ENCODE results near the gene KCNMA1.

Gene KCNMA1

DNA sequence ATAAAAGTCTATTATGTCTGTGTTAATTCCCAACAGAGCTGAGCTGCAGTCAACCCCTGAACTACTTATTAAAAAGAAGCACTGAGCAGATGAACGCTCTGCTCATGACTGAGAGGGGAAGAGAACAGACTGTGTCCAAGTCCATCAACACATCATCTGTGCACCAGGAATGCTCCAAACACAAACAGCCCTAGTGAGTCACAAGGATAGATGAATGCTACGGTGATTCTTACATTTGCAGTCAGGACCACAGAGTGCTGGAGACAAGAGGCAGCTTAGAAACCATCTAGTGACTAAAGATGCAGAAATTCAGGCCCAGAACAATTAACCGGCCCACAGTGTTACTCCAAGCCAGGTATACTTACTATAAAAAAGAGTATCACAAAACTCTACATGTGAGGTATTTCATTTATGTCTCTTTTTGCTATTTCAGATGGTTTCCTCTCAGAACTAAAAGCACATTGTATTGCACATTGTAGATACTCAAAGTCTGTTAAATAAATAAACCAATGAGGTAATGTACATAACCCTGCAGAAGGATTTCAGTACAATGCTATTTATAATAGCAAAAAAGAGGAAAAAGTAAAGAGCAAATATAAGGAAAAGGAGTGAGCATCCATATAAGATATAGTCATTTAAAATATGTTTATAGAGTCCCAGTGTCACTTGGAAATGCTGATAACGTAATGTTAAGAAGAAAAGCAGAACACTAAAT lies 159.2 kb downstream of the KCNMA1 start:
- Histone ChIP-seq H3K23ac (ENCODE audit: low read length in 2 of 2) (no peak overlapping the region), H2BK12ac (ENCODE audit: low read length in 2 of 2) (no peak overlapping the region), H2AK5ac (ENCODE audit: low read length, severe bottlenecking) (no peak overlapping the region), H3K4ac (ENCODE audit: low read depth in 1 of 2, low read length in 2 of 2) (no peak overlapping the region), H3K27me3 (ENCODE audit: control insufficient read depth in 1 of 2, insufficient read depth in 1 of 2, low read length in 2 of 2) (no peaks in the 10 kb centered on the region), H3K9me3 (ENCODE audit: control insufficient read depth, low read length) (no peaks in the 10 kb centered on the region), H3K36me3 (ENCODE audit: control insufficient read depth in 1 of 2, insufficient read depth in 2 of 2, low read depth in 1 of 2, low read length in 2 of 2) (peaks cover 0 to 3% of the 10 kb centered on the region in 2 experiments), H4K8ac (ENCODE audit: low read length) (no peak overlapping the region), H4K91ac (ENCODE audit: low read length) (no peak overlapping the region), H3K4me1 (ENCODE audit: control insufficient read depth, insufficient read depth, low read depth, low read length) (no peaks in the 10 kb centered on the region), H3K18ac (ENCODE audit: low read depth in 1 of 2, low read length in 2 of 2) (no peak overlapping the region), H3K27ac (ENCODE audit: low read length, poor library complexity, severe bottlenecking) (peak overlapping the region; percentile 27), H2BK15ac (ENCODE audit: low read depth, poor library complexity, severe bottlenecking) (no peak overlapping the region), H3K4me2 (ENCODE audit: low read length, poor library complexity, severe bottlenecking) (no peak overlapping the region), H3K4me3 (ENCODE audit: insufficient read depth in 1 of 2, low read depth in 1 of 2, low read length in 2 of 2) (no peak overlapping the region), H3K9ac (ENCODE audit: low read length) (no peak overlapping the region), H2BK120ac (ENCODE audit: low read depth, low read length) (no peak overlapping the region), H2BK5ac (ENCODE audit: low read depth, low read length, poor library complexity, severe bottlenecking) (no peak overlapping the region), H2AFZ (ENCODE audit: low read depth, low read length) (no peak overlapping the region), H3K79me1 (replicated peaks; ENCODE audit: low read length, poor library complexity, severe bottlenecking) (peaks cover 14% of the 10 kb centered on the region), H3K14ac (ENCODE audit: low read length in 2 of 2) (no peak overlapping the region)
- DNase-seq: peak; percentile 87
- 31% methylated on average over 3 of the region's 4 CpGs for WGBS

DNA sequence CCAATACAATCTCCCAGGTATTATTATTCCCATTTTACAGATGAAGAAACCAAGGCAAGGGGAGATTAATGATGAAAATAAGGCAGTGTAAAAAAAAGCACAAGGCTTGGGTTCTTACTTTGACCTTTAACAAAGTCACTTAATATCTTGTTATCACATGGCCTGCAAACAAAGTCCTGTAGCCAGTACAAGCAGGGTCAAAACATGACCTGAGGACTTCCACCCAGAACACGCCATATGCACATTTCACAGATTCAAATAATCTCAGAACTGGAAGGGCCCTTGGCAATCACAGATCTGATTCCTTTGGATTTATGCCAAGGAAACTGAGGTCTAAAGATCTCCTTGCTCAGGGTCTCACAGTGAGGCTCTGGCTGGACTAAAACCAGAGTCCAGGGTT lies 162.1 kb downstream of the KCNMA1 start:
- Histone ChIP-seq H3K18ac (ENCODE audit: low read depth in 1 of 2, low read length in 2 of 2) (no peak overlapping the region), H2BK5ac (ENCODE audit: low read depth, low read length, poor library complexity, severe bottlenecking) (no peak overlapping the region), H3K27me3 (ENCODE audit: control insufficient read depth in 1 of 2, insufficient read depth in 1 of 2, low read length in 2 of 2) (no peaks in the 10 kb centered on the region), H4K91ac (ENCODE audit: low read length) (no peak overlapping the region), H3K14ac (ENCODE audit: low read length in 2 of 2) (no peak overlapping the region), H2AK5ac (ENCODE audit: low read length, severe bottlenecking) (no peak overlapping the region), H4K8ac (ENCODE audit: low read length) (no peak overlapping the region), H3K4me3 (ENCODE audit: insufficient read depth in 1 of 2, low read depth in 1 of 2, low read length in 2 of 2) (no peak overlapping the region), H2BK15ac (ENCODE audit: low read depth, poor library complexity, severe bottlenecking) (no peak overlapping the region), H3K27ac (ENCODE audit: low read length, poor library complexity, severe bottlenecking) (no peak overlapping the region), H3K36me3 (ENCODE audit: control insufficient read depth in 1 of 2, insufficient read depth in 2 of 2, low read depth in 1 of 2, low read length in 2 of 2) (peaks cover 0 to 3% of the 10 kb centered on the region in 2 experiments), H3K4me1 (ENCODE audit: control insufficient read depth, insufficient read depth, low read depth, low read length) (no peaks in the 10 kb centered on the region), H3K79me1 (replicated peaks; ENCODE audit: low read length, poor library complexity, severe bottlenecking) (peaks cover 12% of the 10 kb centered on the region), H2BK120ac (ENCODE audit: low read depth, low read length) (no peak overlapping the region), H2AFZ (ENCODE audit: low read depth, low read length) (no peak overlapping the region), H3K9me3 (ENCODE audit: control insufficient read depth, low read length) (no peaks in the 10 kb centered on the region), H3K4ac (ENCODE audit: low read depth in 1 of 2, low read length in 2 of 2) (no peak overlapping the region), H2BK12ac (ENCODE audit: low read length in 2 of 2) (no peak overlapping the region), H3K9ac (ENCODE audit: low read length) (no peak overlapping the region), H3K4me2 (ENCODE audit: low read length, poor library complexity, severe bottlenecking) (no peak overlapping the region), H3K23ac (ENCODE audit: low read length in 2 of 2) (no peak overlapping the region)
- no peak for DNase-seq
- 97% methylated on average over 1 of the region's 1 CpG for WGBS

DNA sequence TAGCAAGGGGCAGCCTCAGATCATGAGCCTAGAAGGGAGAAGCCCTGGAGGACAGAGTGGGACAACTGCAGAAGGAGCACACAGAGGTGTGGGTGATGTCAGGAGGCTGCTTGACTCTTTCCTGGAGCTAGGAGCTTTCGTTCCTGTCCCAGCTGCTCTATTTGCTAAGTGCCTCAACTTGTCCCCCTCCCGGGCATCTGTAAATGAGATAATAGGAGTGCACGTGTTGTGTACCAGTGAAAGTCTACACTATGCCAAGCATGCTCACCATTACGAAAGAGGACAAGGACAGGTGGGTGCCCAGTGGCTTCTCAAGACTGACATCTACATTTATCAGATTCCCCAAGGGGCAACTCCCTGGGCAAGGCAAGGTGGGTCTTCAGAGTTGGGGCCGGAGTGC lies 162.7 kb downstream of the KCNMA1 start:
- no peak overlapping the region for H4K8ac ChIP-seq (ENCODE audit: low read length)
- H3K4ac ChIP-seq (ENCODE audit: low read depth in 1 of 2, low read length in 2 of 2): no peak overlapping the region
- no peaks in the 10 kb centered on the region for H3K27me3 ChIP-seq (ENCODE audit: control insufficient read depth in 1 of 2, insufficient read depth in 1 of 2, low read length in 2 of 2)
- H2BK12ac ChIP-seq (ENCODE audit: low read length in 2 of 2): no peak overlapping the region
- no peaks in the 10 kb centered on the region for H3K4me1 ChIP-seq (ENCODE audit: control insufficient read depth, insufficient read depth, low read depth, low read length)
- DNase-seq: no peak
- H3K4me3 ChIP-seq (ENCODE audit: insufficient read depth in 1 of 2, low read depth in 1 of 2, low read length in 2 of 2): no peak overlapping the region
- H3K23ac ChIP-seq (ENCODE audit: low read length in 2 of 2): no peak overlapping the region
- no peak overlapping the region for H3K14ac ChIP-seq (ENCODE audit: low read length in 2 of 2)
- H3K9me3 ChIP-seq (ENCODE audit: control insufficient read depth, low read length): no peaks in the 10 kb centered on the region
- H2AFZ ChIP-seq (ENCODE audit: low read depth, low read length): no peak overlapping the region
- 99% methylated on average over 4 of the region's 5 CpGs for WGBS
- peaks cover 0 to 3% of the 10 kb centered on the region in 2 experiments for H3K36me3 ChIP-seq (ENCODE audit: control insufficient read depth in 1 of 2, insufficient read depth in 2 of 2, low read depth in 1 of 2, low read length in 2 of 2)
- H3K18ac ChIP-seq (ENCODE audit: low read depth in 1 of 2, low read length in 2 of 2): no peak overlapping the region
- no peak overlapping the region for H3K9ac ChIP-seq (ENCODE audit: low read length)
- H3K79me1 ChIP-seq (replicated peaks; ENCODE audit: low read length, poor library complexity, severe bottlenecking): peaks cover 10% of the 10 kb centered on the region
- no peak overlapping the region for H2BK5ac ChIP-seq (ENCODE audit: low read depth, low read length, poor library complexity, severe bottlenecking)
- no peak overlapping the region for H4K91ac ChIP-seq (ENCODE audit: low read length)
- H3K4me2 ChIP-seq (ENCODE audit: low read length, poor library complexity, severe bottlenecking): no peak overlapping the region
- H2BK15ac ChIP-seq (ENCODE audit: low read depth, poor library complexity, severe bottlenecking): no peak overlapping the region
- H3K27ac ChIP-seq (ENCODE audit: low read length, poor library complexity, severe bottlenecking): no peak overlapping the region
- no peak overlapping the region for H2BK120ac ChIP-seq (ENCODE audit: low read depth, low read length)
- H2AK5ac ChIP-seq (ENCODE audit: low read length, severe bottlenecking): no peak overlapping the region

- Histone ChIP-seq H2AK5ac (ENCODE audit: low read length, severe bottlenecking) (no peak overlapping the region), H4K91ac (ENCODE audit: low read length) (no peak overlapping the region), H2BK120ac (ENCODE audit: low read depth, low read length) (no peak overlapping the region), H2BK12ac (ENCODE audit: low read length in 2 of 2) (no peak overlapping the region), H3K27ac (ENCODE audit: low read length, poor library complexity, severe bottlenecking) (no peak overlapping the region), H3K4ac (ENCODE audit: low read depth in 1 of 2, low read length in 2 of 2) (no peak overlapping the region), H3K27me3 (ENCODE audit: control insufficient read depth in 1 of 2, insufficient read depth in 1 of 2, low read length in 2 of 2) (no peaks in the 10 kb centered on the region), H3K4me3 (ENCODE audit: insufficient read depth in 1 of 2, low read depth in 1 of 2, low read length in 2 of 2) (no peak overlapping the region), H3K4me2 (ENCODE audit: low read length, poor library complexity, severe bottlenecking) (no peak overlapping the region), H3K36me3 (ENCODE audit: control insufficient read depth in 1 of 2, insufficient read depth in 2 of 2, low read depth in 1 of 2, low read length in 2 of 2) (peaks cover 0 to 3% of the 10 kb centered on the region in 2 experiments), H2BK15ac (ENCODE audit: low read depth, poor library complexity, severe bottlenecking) (no peak overlapping the region), H3K4me1 (ENCODE audit: control insufficient read depth, insufficient read depth, low read depth, low read length) (no peaks in the 10 kb centered on the region), H3K14ac (ENCODE audit: low read length in 2 of 2) (no peak overlapping the region), H4K8ac (ENCODE audit: low read length) (no peak overlapping the region), H2AFZ (ENCODE audit: low read depth, low read length) (no peak overlapping the region), H3K9me3 (ENCODE audit: control insufficient read depth, low read length) (no peaks in the 10 kb centered on the region), H3K9ac (ENCODE audit: low read length) (no peak overlapping the region), H2BK5ac (ENCODE audit: low read depth, low read length, poor library complexity, severe bottlenecking) (no peak overlapping the region), H3K79me1 (replicated peaks; ENCODE audit: low read length, poor library complexity, severe bottlenecking) (peaks cover 4% of the 10 kb centered on the region), H3K18ac (ENCODE audit: low read depth in 1 of 2, low read length in 2 of 2) (no peak overlapping the region), H3K23ac (ENCODE audit: low read length in 2 of 2) (no peak overlapping the region)
- DNase-seq: no peak
- WGBS: 98% methylated on average over 6 of the region's 7 CpGs
Observed at GRCh38 chr10:77474386-77474785, 163.2 kb downstream of the KCNMA1 start.

All from mesenchymal stem cell (in vitro differentiated cells and primary cell).